GM23338 (cell line): ENCODE data around the gene ZC3H12C. TPM values are rescaled to one million over a fixed set of nuclear protein-coding genes. Genes with fewer than 3 reads are reported as not detected.

Source experiments
- ATAC-seq: fragments of 200-7000 bp; cut with Tn5 transposase; 3 replicates; pipeline ENCODE4 v1.9.1; 2020
- DNase-seq: peaks from one replicate; pipeline ENCODE4 v3.0.0-alpha.2; 2015; ENCODE audit warnings: low spot score
- H2AFZ ChIP-seq: fragments of 200-600 bp; sonication (generic); 2 replicates; pipeline ENCODE4 v1.8.0; 2016; ENCODE audit warnings: antibody characterized with exemption, mild to moderate bottlenecking, moderate library complexity
- H3F3A ChIP-seq: fragments of 200-600 bp; sonication (generic); replicated peaks from 2 replicates; pipeline ENCODE4 v1.8.0; 2017; ENCODE audit warnings: antibody characterized with exemption, mixed run types, low read depth
- H3K27ac ChIP-seq: fragments of 200-600 bp; sonication (generic); 2 replicates; pipeline ENCODE4 v1.6.1; 2016; ENCODE audit warnings: low read depth
- H3K27me3 ChIP-seq: fragments of 200-600 bp; sonication (generic); 2 replicates; pipeline ENCODE4 v1.8.0; 2016; ENCODE audit warnings: mild to moderate bottlenecking, mixed run types, moderate library complexity; ENCODE audit not compliant: insufficient read depth
- H3K36me3 ChIP-seq: fragments of 200-600 bp; sonication (generic); 2 replicates; pipeline ENCODE4 v1.8.0; 2016; ENCODE audit warnings: mild to moderate bottlenecking; ENCODE audit not compliant: insufficient read depth
- H3K4me1 ChIP-seq: fragments of 200-600 bp; sonication (generic); 2 replicates; pipeline ENCODE4 v1.8.0; 2016; ENCODE audit warnings: mild to moderate bottlenecking, moderate library complexity; ENCODE audit not compliant: insufficient read depth
- H3K4me2 ChIP-seq: fragments of 200-600 bp; sonication (generic); 2 replicates; pipeline ENCODE4 v1.7.1; 2017; ENCODE audit warnings: mixed run types
- H3K4me3 ChIP-seq: fragments of 200-600 bp; sonication (generic); 2 replicates; pipeline ENCODE4 v1.6.1; 2016; ENCODE audit warnings: mixed run types
- H3K79me2 ChIP-seq: fragments of 200-600 bp; sonication (generic); replicated peaks from 2 replicates; pipeline ENCODE4 v1.8.0; 2017; ENCODE audit warnings: mild to moderate bottlenecking; ENCODE audit not compliant: insufficient read depth
- H3K9me2 ChIP-seq: fragments of 200-600 bp; sonication (generic); 2 replicates; pipeline ENCODE4 v1.8.0; 2017; ENCODE audit not compliant: insufficient read depth
- H4K20me1 ChIP-seq: fragments of 200-600 bp; sonication (generic); replicated peaks from 2 replicates; pipeline ENCODE4 v1.8.0; 2017; ENCODE audit warnings: mild to moderate bottlenecking; ENCODE audit not compliant: insufficient read depth
- H3K27ac Mint-ChIP-seq: 2 replicates; pipeline ENCODE4 v1.8.0; 2020; ENCODE audit warnings: inconsistent platforms, mild to moderate bottlenecking, moderate library complexity, mixed read lengths
- H3K27me3 Mint-ChIP-seq: 3 replicates; pipeline ENCODE4 v1.8.0; 2022; ENCODE audit warnings: low read depth, mild to moderate bottlenecking, moderate library complexity, mixed read lengths, inconsistent platforms; ENCODE audit not compliant: insufficient read depth, poor library complexity
- H3K36me3 Mint-ChIP-seq: 3 replicates; pipeline ENCODE4 v1.8.0; 2021; ENCODE audit warnings: low read depth, mild to moderate bottlenecking, inconsistent platforms, moderate library complexity, mixed read lengths
- H3K4me1 Mint-ChIP-seq: 3 replicates; pipeline ENCODE4 v1.8.0; 2020; ENCODE audit warnings: mild to moderate bottlenecking, inconsistent platforms, mixed read lengths
- H3K4me3 Mint-ChIP-seq: 3 replicates; pipeline ENCODE4 v1.8.0; 2021; ENCODE audit warnings: moderate library complexity, mild to moderate bottlenecking, inconsistent platforms, mixed read lengths
- H3K9me3 Mint-ChIP-seq: 3 replicates; pipeline ENCODE4 v1.8.0; 2020; ENCODE audit warnings: moderate library complexity, mild to moderate bottlenecking, inconsistent platforms, mixed read lengths
- CREB1 ChIP-seq: fragments of 250-450 bp; sonication (Bioruptor Pico); IDR thresholded peaks from 2 replicates; pipeline ENCODE4 v1.5.0; 2020; ENCODE audit warnings: low read depth, mild to moderate bottlenecking, moderate library complexity
- EZH2 ChIP-seq: fragments of 200-600 bp; sonication (generic); IDR thresholded peaks from one replicate; pipeline ENCODE4 v1.8.0; 2017; ENCODE audit warnings: antibody characterized with exemption, mild to moderate bottlenecking, low read depth; ENCODE audit not compliant: unreplicated experiment
- EZH2phosphoT487 ChIP-seq: fragments of 200-600 bp; sonication (generic); IDR thresholded peaks from one replicate; pipeline ENCODE4 v1.8.1; 2018; ENCODE audit warnings: antibody characterized with exemption; ENCODE audit not compliant: unreplicated experiment
- STAT1 ChIP-seq: IDR thresholded peaks from one replicate; pipeline ENCODE4 v1.6.1; 2016; ENCODE audit warnings: antibody characterized with exemption; ENCODE audit not compliant: unreplicated experiment
- ZNF331 ChIP-seq: fragments of 250-450 bp; sonication (Bioruptor Pico); IDR thresholded peaks from 2 replicates; pipeline ENCODE4 v1.5.0; 2020; ENCODE audit warnings: low read depth, mild to moderate bottlenecking, moderate library complexity
- polyA plus RNA-seq: library from polyadenylated mRNA; unstranded; fragments of >200 nt; fragmentation: Nextera tagmentation; extraction: Ambion mirVana; gene quantifications from 2 replicates; pipeline ENCODE4 v1.2.1, GENCODE V29; 2016
- total RNA-seq: library from RNA; depleted of rRNA; stranded (reverse); fragments of >200 nt; shearing (Covaris generic); gene quantifications from 2 replicates; pipeline ENCODE4 v1.2.3, GENCODE V29; 2014
- TF ChIP-seq, protein P1 (sequence below): fragments of 250-450 bp; sonication (Bioruptor Pico); IDR thresholded peaks from 2 replicates; pipeline ENCODE4 v1.5.0; 2020; ENCODE audit warnings: mild to moderate bottlenecking, moderate library complexity
- TF ChIP-seq, protein P2 (sequence below): IDR thresholded peaks from one replicate; pipeline ENCODE4 v1.6.1; 2018; ENCODE audit warnings: antibody characterized with exemption; ENCODE audit not compliant: unreplicated experiment

ZC3H12C gene
- total and polyA plus RNA-seq, 2 experiments from 2014 or later: 0.55 to 2.4 TPM

DNA sequence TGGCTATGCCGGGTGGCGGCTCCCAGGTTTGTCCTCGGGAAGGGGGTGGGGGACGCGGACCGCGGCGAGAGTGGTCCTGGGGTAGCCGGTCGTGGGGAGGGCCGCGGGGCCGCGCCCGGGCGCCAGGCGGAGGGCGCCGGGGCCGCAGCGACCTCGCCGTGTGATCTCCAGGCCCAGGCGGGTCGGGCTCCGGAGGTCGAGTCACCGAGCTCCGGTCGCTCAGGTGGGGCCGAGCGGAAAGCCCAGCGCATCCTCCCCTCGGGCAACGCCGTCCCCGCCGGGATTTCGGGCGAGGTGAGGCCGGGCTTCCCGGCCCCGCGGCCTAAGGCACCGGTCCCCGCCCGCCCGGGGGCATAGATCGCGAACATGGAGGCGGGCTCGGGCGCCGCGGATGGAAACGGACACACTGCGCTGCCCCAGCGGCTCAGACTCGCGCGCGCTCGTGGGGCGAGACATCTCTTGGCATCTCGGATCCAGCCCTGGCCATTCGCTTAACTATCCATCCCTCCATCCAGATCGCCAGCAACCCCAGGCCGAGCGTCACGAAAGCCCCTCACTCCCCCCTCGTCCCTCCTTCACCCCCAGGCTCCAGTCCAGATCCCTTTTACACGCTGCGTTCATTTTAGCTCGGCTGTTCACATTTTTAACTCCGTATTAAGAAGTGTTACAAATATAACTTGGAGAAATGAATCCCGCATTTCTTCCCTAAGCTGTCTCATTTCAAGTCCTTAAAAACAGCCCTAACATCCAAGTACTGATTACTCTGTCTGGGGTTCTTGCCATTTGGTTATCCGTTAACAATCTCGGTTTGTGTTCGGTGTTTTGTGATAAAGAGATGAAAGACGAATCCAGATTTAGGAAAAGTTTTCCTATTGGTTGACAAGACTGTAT, 460 bp downstream of the ZC3H12C start:
- Mint-ChIP-seq H3K9me3 (no peaks in the 10 kb centered on the region), H3K36me3 (no peaks in the 10 kb centered on the region), H3K27ac (no peak overlapping the region), H3K4me3 (peak overlapping the region; percentile 91), H3K4me1 (peaks cover 22% of the 10 kb centered on the region), H3K27me3 (peaks cover 10% of the 10 kb centered on the region)
- no peaks in the 10 kb centered on the region for H3K36me3 ChIP-seq
- H3K27me3 ChIP-seq: peaks cover 42% of the 10 kb centered on the region
- no peak for TF ChIP-seq STAT1
- TF ChIP-seq EZH2: peak; percentile 45
- TF ChIP-seq CREB1: 0 out of 2 replicates have a peak, but pooled peaks have one; percentile 4
- peaks cover 39% of the 10 kb centered on the region for H3K79me2 ChIP-seq
- DNase-seq (peak; percentile 55), ATAC-seq (peak; percentile 21)
- no peak overlapping the region for H3K27ac ChIP-seq
- no peaks in the 10 kb centered on the region; the same call in 1 of the 2 replicates for H4K20me1 ChIP-seq
- H3K4me2 ChIP-seq: peak overlapping the region; percentile 83
- peaks cover 8% of the 10 kb centered on the region; the same call in 1 of the 2 replicates for H3F3A ChIP-seq
- no peaks in the 10 kb centered on the region for H3K9me2 ChIP-seq
- H3K4me1 ChIP-seq: peaks cover 9% of the 10 kb centered on the region
- peak overlapping the region; percentile 69 for H3K4me3 ChIP-seq
- H2AFZ ChIP-seq: peak overlapping the region; percentile 20

DNA sequence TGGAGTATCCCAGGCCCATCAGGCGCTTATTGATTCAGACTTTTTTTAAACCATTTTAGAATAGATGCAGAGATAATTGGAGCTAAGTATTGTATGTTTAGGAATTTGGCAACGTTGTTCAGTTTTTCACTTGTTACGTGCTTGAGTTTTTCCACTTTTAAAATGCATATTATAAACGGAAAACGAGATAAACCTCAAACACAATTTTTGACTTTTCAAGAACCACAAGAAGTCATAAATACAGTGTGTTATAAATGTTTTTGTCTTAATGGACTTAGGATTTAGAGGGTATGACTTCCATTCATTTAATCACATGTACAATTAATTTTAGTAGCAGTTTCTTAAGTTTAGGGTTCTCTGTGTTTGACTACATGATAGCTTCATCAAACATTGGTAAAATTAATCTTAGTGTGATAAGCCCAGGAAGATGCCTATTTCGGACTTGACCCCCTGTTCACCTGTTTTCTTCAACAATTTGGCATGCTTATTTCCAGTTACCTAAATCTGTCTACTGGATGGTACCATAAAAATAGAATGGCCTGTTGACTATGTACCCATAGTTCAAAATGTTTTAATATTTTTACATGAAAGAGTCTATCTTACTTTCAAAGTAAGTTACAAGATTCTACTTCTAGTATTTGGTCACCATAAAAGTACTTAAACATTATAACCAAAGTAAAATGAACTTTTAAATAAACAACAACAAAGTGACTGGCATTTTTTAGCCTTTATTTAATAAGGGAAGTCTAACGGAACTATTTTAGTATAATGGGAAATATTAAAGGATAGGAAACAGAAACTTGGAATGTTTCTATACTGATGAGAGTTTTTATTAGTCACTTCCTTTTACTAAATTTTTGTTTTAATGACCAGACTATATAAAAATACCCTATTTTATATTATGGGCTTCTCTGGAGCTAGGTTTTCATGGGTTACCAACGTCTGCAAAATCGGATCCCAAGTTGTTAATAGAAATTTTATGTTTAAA, 1.4 kb downstream of the ZC3H12C start:
- Mint-ChIP-seq H3K4me3 (peak overlapping the region; percentile 91), H3K36me3 (no peaks in the 10 kb centered on the region)
- H3K4me3 ChIP-seq: peak overlapping the region; percentile 69
- TF ChIP-seq, protein P1, sequence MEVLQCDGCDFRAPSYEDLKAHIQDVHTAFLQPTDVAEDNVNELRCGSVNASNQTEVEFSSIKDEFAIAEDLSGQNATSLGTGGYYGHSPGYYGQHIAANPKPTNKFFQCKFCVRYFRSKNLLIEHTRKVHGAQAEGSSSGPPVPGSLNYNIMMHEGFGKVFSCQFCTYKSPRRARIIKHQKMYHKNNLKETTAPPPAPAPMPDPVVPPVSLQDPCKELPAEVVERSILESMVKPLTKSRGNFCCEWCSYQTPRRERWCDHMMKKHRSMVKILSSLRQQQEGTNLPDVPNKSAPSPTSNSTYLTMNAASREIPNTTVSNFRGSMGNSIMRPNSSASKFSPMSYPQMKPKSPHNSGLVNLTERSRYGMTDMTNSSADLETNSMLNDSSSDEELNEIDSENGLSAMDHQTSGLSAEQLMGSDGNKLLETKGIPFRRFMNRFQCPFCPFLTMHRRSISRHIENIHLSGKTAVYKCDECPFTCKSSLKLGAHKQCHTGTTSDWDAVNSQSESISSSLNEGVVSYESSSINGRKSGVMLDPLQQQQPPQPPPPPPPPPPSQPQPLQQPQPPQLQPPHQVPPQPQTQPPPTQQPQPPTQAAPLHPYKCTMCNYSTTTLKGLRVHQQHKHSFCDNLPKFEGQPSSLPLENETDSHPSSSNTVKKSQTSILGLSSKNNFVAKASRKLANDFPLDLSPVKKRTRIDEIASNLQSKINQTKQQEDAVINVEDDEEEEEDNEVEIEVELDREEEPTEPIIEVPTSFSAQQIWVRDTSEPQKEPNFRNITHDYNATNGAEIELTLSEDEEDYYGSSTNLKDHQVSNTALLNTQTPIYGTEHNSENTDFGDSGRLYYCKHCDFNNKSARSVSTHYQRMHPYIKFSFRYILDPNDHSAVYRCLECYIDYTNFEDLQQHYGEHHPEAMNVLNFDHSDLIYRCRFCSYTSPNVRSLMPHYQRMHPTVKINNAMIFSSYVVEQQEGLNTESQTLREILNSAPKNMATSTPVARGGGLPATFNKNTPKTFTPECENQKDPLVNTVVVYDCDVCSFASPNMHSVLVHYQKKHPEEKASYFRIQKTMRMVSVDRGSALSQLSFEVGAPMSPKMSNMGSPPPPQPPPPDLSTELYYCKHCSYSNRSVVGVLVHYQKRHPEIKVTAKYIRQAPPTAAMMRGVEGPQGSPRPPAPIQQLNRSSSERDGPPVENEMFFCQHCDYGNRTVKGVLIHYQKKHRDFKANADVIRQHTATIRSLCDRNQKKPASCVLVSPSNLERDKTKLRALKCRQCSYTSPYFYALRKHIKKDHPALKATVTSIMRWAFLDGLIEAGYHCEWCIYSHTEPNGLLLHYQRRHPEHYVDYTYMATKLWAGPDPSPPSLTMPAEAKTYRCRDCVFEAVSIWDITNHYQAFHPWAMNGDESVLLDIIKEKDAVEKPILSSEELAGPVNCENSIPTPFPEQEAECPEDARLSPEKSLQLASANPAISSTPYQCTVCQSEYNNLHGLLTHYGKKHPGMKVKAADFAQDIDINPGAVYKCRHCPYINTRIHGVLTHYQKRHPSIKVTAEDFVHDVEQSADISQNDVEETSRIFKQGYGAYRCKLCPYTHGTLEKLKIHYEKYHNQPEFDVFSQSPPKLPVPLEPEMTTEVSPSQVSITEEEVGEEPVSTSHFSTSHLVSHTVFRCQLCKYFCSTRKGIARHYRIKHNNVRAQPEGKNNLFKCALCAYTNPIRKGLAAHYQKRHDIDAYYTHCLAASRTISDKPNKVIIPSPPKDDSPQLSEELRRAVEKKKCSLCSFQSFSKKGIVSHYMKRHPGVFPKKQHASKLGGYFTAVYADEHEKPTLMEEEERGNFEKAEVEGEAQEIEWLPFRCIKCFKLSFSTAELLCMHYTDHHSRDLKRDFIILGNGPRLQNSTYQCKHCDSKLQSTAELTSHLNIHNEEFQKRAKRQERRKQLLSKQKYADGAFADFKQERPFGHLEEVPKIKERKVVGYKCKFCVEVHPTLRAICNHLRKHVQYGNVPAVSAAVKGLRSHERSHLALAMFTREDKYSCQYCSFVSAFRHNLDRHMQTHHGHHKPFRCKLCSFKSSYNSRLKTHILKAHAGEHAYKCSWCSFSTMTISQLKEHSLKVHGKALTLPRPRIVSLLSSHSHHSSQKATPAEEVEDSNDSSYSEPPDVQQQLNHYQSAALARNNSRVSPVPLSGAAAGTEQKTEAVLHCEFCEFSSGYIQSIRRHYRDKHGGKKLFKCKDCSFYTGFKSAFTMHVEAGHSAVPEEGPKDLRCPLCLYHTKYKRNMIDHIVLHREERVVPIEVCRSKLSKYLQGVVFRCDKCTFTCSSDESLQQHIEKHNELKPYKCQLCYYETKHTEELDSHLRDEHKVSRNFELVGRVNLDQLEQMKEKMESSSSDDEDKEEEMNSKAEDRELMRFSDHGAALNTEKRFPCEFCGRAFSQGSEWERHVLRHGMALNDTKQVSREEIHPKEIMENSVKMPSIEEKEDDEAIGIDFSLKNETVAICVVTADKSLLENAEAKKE (CRISPR knock-in tag): no peak
- TF ChIP-seq EZH2phosphoT487: no peak
- TF ChIP-seq ZNF331 (CRISPR knock-in tag): no peak
- TF ChIP-seq, protein P2, sequence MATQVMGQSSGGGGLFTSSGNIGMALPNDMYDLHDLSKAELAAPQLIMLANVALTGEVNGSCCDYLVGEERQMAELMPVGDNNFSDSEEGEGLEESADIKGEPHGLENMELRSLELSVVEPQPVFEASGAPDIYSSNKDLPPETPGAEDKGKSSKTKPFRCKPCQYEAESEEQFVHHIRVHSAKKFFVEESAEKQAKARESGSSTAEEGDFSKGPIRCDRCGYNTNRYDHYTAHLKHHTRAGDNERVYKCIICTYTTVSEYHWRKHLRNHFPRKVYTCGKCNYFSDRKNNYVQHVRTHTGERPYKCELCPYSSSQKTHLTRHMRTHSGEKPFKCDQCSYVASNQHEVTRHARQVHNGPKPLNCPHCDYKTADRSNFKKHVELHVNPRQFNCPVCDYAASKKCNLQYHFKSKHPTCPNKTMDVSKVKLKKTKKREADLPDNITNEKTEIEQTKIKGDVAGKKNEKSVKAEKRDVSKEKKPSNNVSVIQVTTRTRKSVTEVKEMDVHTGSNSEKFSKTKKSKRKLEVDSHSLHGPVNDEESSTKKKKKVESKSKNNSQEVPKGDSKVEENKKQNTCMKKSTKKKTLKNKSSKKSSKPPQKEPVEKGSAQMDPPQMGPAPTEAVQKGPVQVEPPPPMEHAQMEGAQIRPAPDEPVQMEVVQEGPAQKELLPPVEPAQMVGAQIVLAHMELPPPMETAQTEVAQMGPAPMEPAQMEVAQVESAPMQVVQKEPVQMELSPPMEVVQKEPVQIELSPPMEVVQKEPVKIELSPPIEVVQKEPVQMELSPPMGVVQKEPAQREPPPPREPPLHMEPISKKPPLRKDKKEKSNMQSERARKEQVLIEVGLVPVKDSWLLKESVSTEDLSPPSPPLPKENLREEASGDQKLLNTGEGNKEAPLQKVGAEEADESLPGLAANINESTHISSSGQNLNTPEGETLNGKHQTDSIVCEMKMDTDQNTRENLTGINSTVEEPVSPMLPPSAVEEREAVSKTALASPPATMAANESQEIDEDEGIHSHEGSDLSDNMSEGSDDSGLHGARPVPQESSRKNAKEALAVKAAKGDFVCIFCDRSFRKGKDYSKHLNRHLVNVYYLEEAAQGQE: no peak

More for the DNA sequence above, 1.4 kb downstream of the ZC3H12C start:
- Histone ChIP-seq H3K36me3 (no peaks in the 10 kb centered on the region), H3F3A (peaks cover 8% of the 10 kb centered on the region; the same call in 1 of the 2 replicates), H3K4me2 (peak overlapping the region; percentile 83), H2AFZ (peak overlapping the region; percentile 20; the same call in 1 of the 2 replicates), H3K79me2 (peaks cover 44% of the 10 kb centered on the region), H4K20me1 (no peaks in the 10 kb centered on the region; the same call in 1 of the 2 replicates), H3K27ac (no peak overlapping the region), H3K9me2 (no peaks in the 10 kb centered on the region), H3K27me3 (peaks cover 42% of the 10 kb centered on the region), H3K4me1 (peaks cover 9% of the 10 kb centered on the region)
- Mint-ChIP-seq H3K4me1 (peaks cover 22% of the 10 kb centered on the region), H3K27ac (no peak overlapping the region), H3K9me3 (no peaks in the 10 kb centered on the region), H3K27me3 (peaks cover 10% of the 10 kb centered on the region)
- DNase-seq (no peak), ATAC-seq (no peak)
